Kidney (tissue), 14 donors: Measurements from ENCODE around the gene ALDH7A1. TPM values are rescaled to one million over a fixed set of nuclear protein-coding genes. Genes with fewer than 3 reads are reported as not detected.

ENCODE experiments used
- DNase-seq, 5 donors: peaks; one replicate each; pipeline ENCODE4 v3.0.0-alpha.2; 2013 to 2020
- FAIRE-seq: peaks from 2 replicates; lab custom pipeline; 2012; peaks lifted over from hg19 to GRCh38; lab: Jason Lieb, UNC
- H3K27ac ChIP-seq, 2 donors: one replicate each; pipeline ENCODE4 v1.7.0; 2013; ENCODE audit warnings: low read depth in 2 of 2, low read length in 2 of 2, inconsistent platforms in 1 of 2
- H3K27me3 ChIP-seq: one replicate; pipeline ENCODE4 v1.7.1; 2013; ENCODE audit warnings: low read length, inconsistent platforms; ENCODE audit not compliant: control insufficient read depth, insufficient read depth
- H3K36me3 ChIP-seq, 3 donors: one replicate each; pipeline versions ENCODE4 v1.7.0 to v1.7.1; 2013; ENCODE audit warnings: low read length in 3 of 3, control low read depth in 1 of 3, inconsistent platforms in 1 of 3; ENCODE audit not compliant: insufficient read depth in 3 of 3, control insufficient read depth in 2 of 3
- H3K4me1 ChIP-seq, 3 donors: one replicate each; pipeline versions ENCODE4 v1.7.0 to v1.7.1; 2013; ENCODE audit warnings: low read length in 3 of 3, inconsistent platforms in 1 of 3, low read depth in 1 of 3; ENCODE audit not compliant: control insufficient read depth in 2 of 3, insufficient read depth in 2 of 3
- H3K4me3 ChIP-seq, 3 donors: one replicate each; pipeline versions ENCODE4 v1.7.0 to v1.8.1; 2013; ENCODE audit warnings: low read length in 3 of 3, control low read depth in 1 of 3, inconsistent platforms in 1 of 3
- H3K9ac ChIP-seq, 3 donors: one replicate each; pipeline versions ENCODE4 v1.7.0 to v1.7.1; 2013; ENCODE audit warnings: low read length in 3 of 3, control low read depth in 1 of 3, inconsistent platforms in 1 of 3
- H3K9me3 ChIP-seq, 3 donors: one replicate each; pipeline versions ENCODE4 v1.7.0 to v1.7.1; 2013; ENCODE audit warnings: low read length in 3 of 3, control low read depth in 1 of 3, inconsistent platforms in 1 of 3; ENCODE audit not compliant: control insufficient read depth in 2 of 3, insufficient read depth in 1 of 3
- CTCF ChIP-seq: IDR thresholded peaks from 3 replicates; pipeline ENCODE4 v1.5.1; 2012; ENCODE audit warnings: mild to moderate bottlenecking, moderate library complexity, borderline replicate concordance; ENCODE audit not compliant: insufficient read depth; ENCODE audit errors: extremely low read depth
- intact Hi-C: fragments of 100-400 bp; cut with DNase I; formaldehyde crosslinking; loops from one replicate; pipeline ENCODE4 v1.11.1; 2022
- polyA plus RNA-seq: library from polyadenylated mRNA; stranded (reverse); fragments of 350-450 nt; fragmentation: Illumina TruSeq; extraction: RNeasy Lipid Tissue Mini Kit (QIAGEN cat#74804); gene quantifications from one replicate; pipeline ENCODE4 v1.2.3, GENCODE V29; 2014; ENCODE audit warnings: low read depth, low replicate concordance; ENCODE audit not compliant: insufficient read depth
- total RNA-seq: library from RNA; stranded (reverse); fragmentation: NEBNext Ultra II Directional; extraction: Animal tissue kit (Norgen Biotek cat#: 25700); gene quantifications from one replicate; pipeline ENCODE4 v1.2.1, GENCODE V29; 2021
- donor health status: control.
- donor health status: control.
- donor health status: control.
- donor health status: control.
- donor health status: control.
- donor health status: DM: yes; HTN: yes; CAD: no.
- donor health status: Normal renal cell carcinoma (clear cell type).

Gene ALDH7A1
- total and polyA plus RNA-seq, 2 donors from 2014 or later, result 51.8 to 184 TPM

- no peak for TF ChIP-seq CTCF
- DNase-seq (no peak), FAIRE-seq (no peak)
- Histone ChIP-seq H3K27me3 (no peaks in the 10 kb centered on the region), H3K4me1 (no peaks in the 10 kb centered on the region), H3K4me3 (no peak overlapping the region), H3K9me3 (no peaks in the 10 kb centered on the region), H3K36me3 (peaks cover 7 to 25% (median 13%) of the 10 kb centered on the region in 3 donors), H3K27ac (no peak overlapping the region), H3K9ac (no peak overlapping the region)
- intact Hi-C loops, result no loop called here
Measured at GRCh38 chr5:126577415-126577814, 17.6 kb downstream of the ALDH7A1 start.

GRCh38 chr5:126576974-126577373 is 18.0 kb downstream of the ALDH7A1 start:
- TF ChIP-seq CTCF, result no peak
- intact Hi-C loops, result no loop called here
- Histone ChIP-seq H3K27ac (no peak overlapping the region), H3K36me3 (peaks cover 7 to 23% (median 13%) of the 10 kb centered on the region in 3 donors), H3K4me1 (no peaks in the 10 kb centered on the region), H3K27me3 (no peaks in the 10 kb centered on the region), H3K9me3 (no peaks in the 10 kb centered on the region), H3K9ac (no peak overlapping the region), H3K4me3 (no peak overlapping the region)
- FAIRE-seq (no peak), DNase-seq (no peak)

- H3K27ac ChIP-seq, result no peak overlapping the region
- H3K9ac ChIP-seq, result no peak overlapping the region
- no peak for TF ChIP-seq CTCF
- intact Hi-C loops, result no loop called here
- H3K9me3 ChIP-seq, result no peaks in the 10 kb centered on the region
- no peaks in the 10 kb centered on the region for H3K4me1 ChIP-seq
- no peak overlapping the region for H3K4me3 ChIP-seq
- H3K27me3 ChIP-seq, result no peaks in the 10 kb centered on the region
- peaks cover 7 to 25% (median 13%) of the 10 kb centered on the region in 3 donors for H3K36me3 ChIP-seq
- FAIRE-seq, result no peak
- DNase-seq, result no peak
Measured at GRCh38 chr5:126575644-126576043, 19.4 kb downstream of the ALDH7A1 start.

- no peak for TF ChIP-seq CTCF
- no peak for FAIRE-seq
- no peak overlapping the region for H3K27ac ChIP-seq
- DNase-seq, result no peak
- no peaks in the 10 kb centered on the region for H3K9me3 ChIP-seq
- peaks cover 11 to 35% (median 18%) of the 10 kb centered on the region in 3 donors for H3K36me3 ChIP-seq
- no peak overlapping the region for H3K4me3 ChIP-seq
- intact Hi-C loops, result no loop called here
- no peak overlapping the region for H3K9ac ChIP-seq
- H3K4me1 ChIP-seq, result peaks cover 0 to 2% (median 0%) of the 10 kb centered on the region in 3 donors
- H3K27me3 ChIP-seq, result no peaks in the 10 kb centered on the region
Measured at GRCh38 chr5:126568206-126568755, 26.7 kb downstream of the ALDH7A1 start.
